ENCODE results near the gene IER2. TPM values are rescaled to one million over a fixed set of nuclear protein-coding genes. Genes with fewer than 3 reads are reported as not detected.

Gene IER2
- total RNA-seq, 1 experiment from 2014 or later = 247 TPM

DNA sequence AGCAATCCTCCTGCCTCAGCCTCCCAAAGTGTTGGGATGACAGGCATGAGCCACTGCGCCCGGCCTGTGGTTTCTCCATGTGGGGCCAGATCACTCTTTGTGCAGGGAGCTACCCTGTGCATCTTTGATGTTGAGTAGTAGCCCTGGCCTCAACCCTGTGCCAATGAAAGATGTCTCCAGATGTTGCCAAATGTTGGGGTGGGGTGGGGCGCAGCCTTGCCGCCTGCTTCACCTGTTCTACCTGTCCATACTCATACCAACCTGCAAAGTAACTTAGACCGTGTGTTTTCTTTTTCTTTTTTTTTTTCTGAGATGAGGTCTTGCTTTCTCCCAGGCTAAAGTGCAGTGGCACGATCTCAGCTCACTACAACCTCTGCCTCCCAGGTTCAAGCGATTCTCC lies 20.9 kb downstream of the IER2 start:
- H3K9me2 ChIP-seq (ENCODE audit: insufficient read depth) = no peaks in the 10 kb centered on the region
- peak overlapping the region; percentile 97 for H3K27ac ChIP-seq (ENCODE audit: low read depth, low read length)
- peak overlapping the region; percentile 19; the same call in 1 of the 2 replicates for H3K9ac ChIP-seq (ENCODE audit: low read length)
- no peaks in the 10 kb centered on the region for H3K27me3 ChIP-seq (ENCODE audit: insufficient read depth, low read length)
- ChIA-PET RAD21 (ENCODE audit: low non-redundant PET in 1 of 2, low total read pairs in 2 of 2, uncharacterized antibody in 2 of 2, unreplicated experiment in 2 of 2) (no interaction called here), POLR2A (interaction anchor here (0.9 to 4.7 kb wide), 3 partner anchors 11 to 19 kb away, joined by 3 to 63 read pairs (median 34); no protein-coding TSS in a partner anchor), CTCF (no interaction called here)
- no peaks in the 10 kb centered on the region for H4K20me1 ChIP-seq (ENCODE audit: insufficient read depth)
- intact Hi-C loops (cut with micrococcal nuclease) = no loop called here
- no TSS peak for BruUV-seq (replicated peaks)
- H3K36me3 ChIP-seq (ENCODE audit: control insufficient read depth in 1 of 2, insufficient read depth in 2 of 2, low read length in 2 of 2) = no peaks in the 10 kb centered on the region
- ATAC-seq (no peak), DNase-seq (ENCODE audit: low read depth, low spot score) (no peak)
- H3K9me3 ChIP-seq (ENCODE audit: control insufficient read depth in 1 of 2, insufficient read depth in 1 of 2, low read depth in 1 of 2, low read length in 2 of 2) = no peaks in the 10 kb centered on the region
- H3K79me2 ChIP-seq (ENCODE audit: insufficient read depth, low read length) = no peaks in the 10 kb centered on the region
- no peak overlapping the region for H2AFZ ChIP-seq (ENCODE audit: low read depth, low read length, poor library complexity, severe bottlenecking)
- H3K4me2 ChIP-seq (ENCODE audit: low read length) = peak overlapping the region; percentile 67
- no peak for TF ChIP-seq JUND (IDR thresholded peaks at IDR 0.05)
- TF ChIP-seq ZNF274 (IDR thresholded peaks at IDR 0.05; ENCODE audit: low read depth, low read length) = no peak
- no peak for TF ChIP-seq SP1 (IDR thresholded peaks at IDR 0.05; ENCODE audit: low read depth)
- no peak for TF ChIP-seq SIN3A (IDR thresholded peaks at IDR 0.05; ENCODE audit: low read depth)
- TF ChIP-seq EZH2 (IDR thresholded peaks at IDR 0.05) = no peak
- H3K4me1 ChIP-seq (ENCODE audit: control insufficient read depth in 1 of 2, insufficient read depth in 2 of 2, low read length in 2 of 2) = peaks cover 72 to 78% of the 10 kb centered on the region in 2 experiments
- H3K4me3 ChIP-seq (replicated peaks in 1 of 2; ENCODE audit: low read depth in 1 of 2, low read length in 2 of 2) = no peak overlapping the region

DNA sequence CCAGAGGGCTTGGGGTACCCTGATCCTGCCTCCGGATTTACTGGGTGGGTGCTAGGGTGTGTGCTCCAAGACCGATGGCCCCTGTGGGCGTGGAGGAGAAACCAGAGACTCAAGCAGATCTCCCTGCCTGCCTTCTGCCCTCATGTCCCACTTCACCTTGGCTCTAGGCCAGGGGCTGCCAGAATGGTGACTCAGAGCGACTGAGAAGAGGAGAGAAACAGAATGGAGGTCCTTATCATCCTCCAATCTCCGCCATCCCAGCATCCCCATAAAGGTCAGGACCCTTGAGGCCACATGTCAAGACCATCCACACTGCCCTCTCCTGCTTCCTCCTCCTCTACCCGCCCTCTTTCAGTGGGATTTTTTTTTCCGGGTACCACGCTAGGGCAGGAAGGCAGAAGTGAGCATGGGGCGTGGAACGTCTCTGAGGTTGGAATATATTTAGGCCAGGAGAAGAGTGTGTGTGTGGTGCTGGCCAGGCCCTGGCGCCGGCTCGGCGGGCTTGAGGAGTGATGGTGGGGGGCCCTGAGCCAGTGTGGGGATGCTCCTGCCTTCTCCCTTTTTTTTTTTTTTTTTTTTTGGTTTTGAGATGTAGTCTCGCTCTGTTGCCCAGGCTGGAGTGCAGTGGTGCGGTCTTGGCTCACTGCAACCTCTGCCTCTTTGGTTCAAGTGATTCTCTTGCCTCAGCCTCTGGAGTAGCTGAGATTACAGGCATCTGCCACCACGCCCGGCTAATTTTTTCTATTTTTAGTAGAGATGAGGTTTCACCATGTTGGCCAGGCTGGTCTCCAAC lies 22.3 kb downstream of the IER2 start:
- Histone ChIP-seq H4K20me1 (ENCODE audit: insufficient read depth) (no peaks in the 10 kb centered on the region), H3K9me3 (ENCODE audit: control insufficient read depth in 1 of 2, insufficient read depth in 1 of 2, low read depth in 1 of 2, low read length in 2 of 2) (no peaks in the 10 kb centered on the region), H3K9me2 (ENCODE audit: insufficient read depth) (no peaks in the 10 kb centered on the region), H3K27ac (ENCODE audit: low read depth, low read length) (peak overlapping the region; percentile 97), H3K9ac (ENCODE audit: low read length) (peak overlapping the region; percentile 64), H3K79me2 (ENCODE audit: insufficient read depth, low read length) (no peaks in the 10 kb centered on the region), H2AFZ (ENCODE audit: low read depth, low read length, poor library complexity, severe bottlenecking) (no peak overlapping the region), H3K4me3 (replicated peaks in 1 of 2; ENCODE audit: low read depth in 1 of 2, low read length in 2 of 2) (peak overlapping the region; percentile 25 to 33), H3K4me1 (ENCODE audit: control insufficient read depth in 1 of 2, insufficient read depth in 2 of 2, low read length in 2 of 2) (peaks cover 60 to 64% of the 10 kb centered on the region in 2 experiments), H3K36me3 (ENCODE audit: control insufficient read depth in 1 of 2, insufficient read depth in 2 of 2, low read length in 2 of 2) (no peaks in the 10 kb centered on the region), H3K4me2 (ENCODE audit: low read length) (peak overlapping the region; percentile 67), H3K27me3 (ENCODE audit: insufficient read depth, low read length) (no peaks in the 10 kb centered on the region)
- ChIA-PET CTCF (interaction anchor here (0.6 kb wide), 1 partner anchor 478 kb away, joined by 4 read pairs; no protein-coding TSS in a partner anchor), RAD21 (ENCODE audit: low non-redundant PET in 1 of 2, low total read pairs in 2 of 2, uncharacterized antibody in 2 of 2, unreplicated experiment in 2 of 2) (no interaction called here), POLR2A (no interaction called here)
- ATAC-seq (peak; percentile 33), DNase-seq (ENCODE audit: low read depth, low spot score) (no peak)
- intact Hi-C loops (cut with micrococcal nuclease) = no loop called here
- TF ChIP-seq ELF1 (IDR thresholded peaks at IDR 0.05; ENCODE audit: borderline replicate concordance, low read depth) (no peak), ZNF274 (IDR thresholded peaks at IDR 0.05; ENCODE audit: low read depth, low read length) (no peak), CEBPB (IDR thresholded peaks at IDR 0.05; ENCODE audit: low read depth) (no peak), YY1 (IDR thresholded peaks at IDR 0.05; ENCODE audit: extremely low read depth, insufficient replicate concordance, low read depth, low read length) (peak; percentile 56), CBX3 (IDR thresholded peaks at IDR 0.05; ENCODE audit: low read depth) (no peak), POLR2AphosphoS5 (IDR thresholded peaks at IDR 0.05; ENCODE audit: low read depth, low read length) (peak; percentile 63)
- TF ChIP-seq, protein P1, sequence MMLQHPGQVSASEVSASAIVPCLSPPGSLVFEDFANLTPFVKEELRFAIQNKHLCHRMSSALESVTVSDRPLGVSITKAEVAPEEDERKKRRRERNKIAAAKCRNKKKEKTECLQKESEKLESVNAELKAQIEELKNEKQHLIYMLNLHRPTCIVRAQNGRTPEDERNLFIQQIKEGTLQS (IDR thresholded peaks at IDR 0.05) = no peak
- BruUV-seq (replicated peaks) = no TSS peak

All from HCT116 (cell line).